GM23248 (cell line): Measurements from ENCODE around the gene PEAR1. TPM values are rescaled to one million over a fixed set of nuclear protein-coding genes. Genes with fewer than 3 reads are reported as not detected.

Source experiments
- DNase-seq: peaks from one replicate; pipeline ENCODE4 v3.0.0-alpha.2; 2015
- H2AFZ ChIP-seq: fragments of 200-600 bp; sonication (generic); 2 replicates; pipeline ENCODE4 v1.6.1; 2016; ENCODE audit warnings: antibody characterized with exemption
- H3F3A ChIP-seq: fragments of 200-600 bp; sonication (generic); 2 replicates; pipeline ENCODE4 v1.6.1; 2016; ENCODE audit warnings: mild to moderate bottlenecking, antibody characterized with exemption, mixed run types; ENCODE audit not compliant: insufficient read depth
- H3K27ac ChIP-seq: fragments of 200-600 bp; sonication (generic); 2 replicates; pipeline ENCODE4 v1.5.1; 2016; ENCODE audit warnings: mild to moderate bottlenecking
- H3K27me3 ChIP-seq: fragments of 200-600 bp; sonication (generic); replicated peaks from 2 replicates; pipeline ENCODE4 v1.6.1; 2016; ENCODE audit warnings: mild to moderate bottlenecking; ENCODE audit not compliant: insufficient read depth
- H3K36me3 ChIP-seq: fragments of 200-600 bp; sonication (generic); 2 replicates; pipeline ENCODE4 v1.6.1; 2016; ENCODE audit warnings: low read depth, mild to moderate bottlenecking
- H3K4me1 ChIP-seq: fragments of 200-600 bp; sonication (generic); 2 replicates; pipeline ENCODE4 v1.6.1; 2016; ENCODE audit warnings: mild to moderate bottlenecking; ENCODE audit not compliant: insufficient read depth
- H3K4me2 ChIP-seq: fragments of 200-600 bp; sonication (generic); one replicate; pipeline ENCODE4 v1.6.1; 2016; ENCODE audit warnings: mild to moderate bottlenecking; ENCODE audit not compliant: unreplicated experiment
- H3K4me3 ChIP-seq: fragments of 200-600 bp; sonication (generic); 2 replicates; pipeline ENCODE4 v1.5.1; 2016; ENCODE audit warnings: mild to moderate bottlenecking
- H3K79me2 ChIP-seq: fragments of 200-600 bp; sonication (generic); 2 replicates; pipeline ENCODE4 v1.6.1; 2016; ENCODE audit warnings: mild to moderate bottlenecking; ENCODE audit not compliant: insufficient read depth
- H3K9ac ChIP-seq: fragments of 200-600 bp; sonication (generic); 2 replicates; pipeline ENCODE4 v1.6.1; 2016; ENCODE audit warnings: mild to moderate bottlenecking
- H3K9me2 ChIP-seq: fragments of 200-600 bp; sonication (generic); 2 replicates; pipeline ENCODE4 v1.6.1; 2016; ENCODE audit warnings: mixed run types, mild to moderate bottlenecking, moderate library complexity; ENCODE audit not compliant: insufficient read depth
- H3K9me3 ChIP-seq: fragments of 200-600 bp; sonication (generic); one replicate; pipeline ENCODE4 v1.6.1; 2017; ENCODE audit warnings: low read depth
- H4K20me1 ChIP-seq: fragments of 200-600 bp; sonication (generic); 2 replicates; pipeline ENCODE4 v1.6.0; 2016; ENCODE audit not compliant: insufficient read depth
- EZH2 ChIP-seq: fragments of 200-600 bp; sonication (generic); IDR thresholded peaks from 2 replicates; pipeline ENCODE4 v1.6.1; 2018; ENCODE audit warnings: antibody characterized with exemption, mild to moderate bottlenecking; ENCODE audit not compliant: insufficient read depth, poor library complexity, severe bottlenecking
- EZH2phosphoT487 ChIP-seq: fragments of 200-600 bp; sonication (generic); IDR thresholded peaks from 2 replicates; pipeline ENCODE4 v1.6.1; 2018; ENCODE audit warnings: antibody characterized with exemption, moderate library complexity, mild to moderate bottlenecking, low read depth; ENCODE audit not compliant: insufficient read depth
- WGBS, 2 experiments: methylation state at CpG; one replicate each; pipeline ENCODE4 v1.1.6; 2015 to 2017; ENCODE audit warnings: low lambda C conversion rate in 2 of 2, low coverage in 1 of 2; ENCODE audit errors: missing lambda C conversion rate in 2 of 2; 5-methylcytosine and 5-hydroxymethylcytosine counted together
- in situ Hi-C: fragments of 300-500 bp; cut with MboI; formaldehyde crosslinking; loops from 2 replicates; pipeline ENCODE4 v1.15.0; 2020
- polyA plus RNA-seq: library from polyadenylated mRNA; unstranded; fragments of >200 nt; fragmentation: Nextera tagmentation; extraction: Ambion mirVana; gene quantifications from 2 replicates; pipeline ENCODE4 v1.2.1, GENCODE V29; 2016
- total RNA-seq: library from RNA; depleted of rRNA; stranded (reverse); fragments of >200 nt; shearing (Covaris generic); gene quantifications from 2 replicates; pipeline ENCODE4 v1.2.3, GENCODE V29; 2014

PEAR1 gene
- total and polyA plus RNA-seq, 2 experiments from 2014 or later, result 1.2 to 2.2 TPM

DNA sequence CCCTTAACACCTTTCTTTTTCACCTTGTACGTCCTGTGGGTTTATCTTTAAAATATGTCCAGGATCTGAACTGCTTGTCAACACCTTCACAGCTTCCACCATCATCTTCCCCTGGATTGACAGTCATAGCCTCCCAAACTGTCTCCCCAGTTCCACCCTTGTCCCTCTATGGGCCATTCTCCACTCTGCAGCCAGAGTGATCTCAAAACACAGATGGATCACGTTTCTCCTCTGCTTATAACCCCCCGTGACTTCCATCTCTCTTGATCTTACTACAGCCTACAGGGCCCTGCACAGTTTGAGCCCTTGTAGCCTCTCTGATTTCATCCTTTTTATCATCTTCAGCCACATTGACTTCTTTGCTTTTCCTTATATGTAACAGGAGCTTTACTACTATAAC lies 38.9 kb upstream of the PEAR1 start:
- Histone ChIP-seq H2AFZ (no peak overlapping the region), H3K79me2 (no peaks in the 10 kb centered on the region), H3K36me3 (no peaks in the 10 kb centered on the region), H3K9me2 (no peaks in the 10 kb centered on the region), H3K4me1 (0 out of 2 replicates have a peak, but pooled peaks cover 3% of the 10 kb centered on the region), H3K4me2 (no peak overlapping the region), H4K20me1 (no peaks in the 10 kb centered on the region), H3K4me3 (no peak overlapping the region), H3K27me3 (peaks cover 5% of the 10 kb centered on the region; the same call in 1 of the 2 replicates), H3K27ac (no peak overlapping the region), H3K9ac (no peak overlapping the region), H3K9me3 (no peaks in the 10 kb centered on the region), H3F3A (no peaks in the 10 kb centered on the region)
- TF ChIP-seq EZH2, result no peak
- no peak for TF ChIP-seq EZH2phosphoT487
- 41 to 43% methylated on average over 3 of the region's 3 CpGs for WGBS, 2 experiments
- in situ Hi-C loops, result no loop called here
- no peak for DNase-seq

DNA sequence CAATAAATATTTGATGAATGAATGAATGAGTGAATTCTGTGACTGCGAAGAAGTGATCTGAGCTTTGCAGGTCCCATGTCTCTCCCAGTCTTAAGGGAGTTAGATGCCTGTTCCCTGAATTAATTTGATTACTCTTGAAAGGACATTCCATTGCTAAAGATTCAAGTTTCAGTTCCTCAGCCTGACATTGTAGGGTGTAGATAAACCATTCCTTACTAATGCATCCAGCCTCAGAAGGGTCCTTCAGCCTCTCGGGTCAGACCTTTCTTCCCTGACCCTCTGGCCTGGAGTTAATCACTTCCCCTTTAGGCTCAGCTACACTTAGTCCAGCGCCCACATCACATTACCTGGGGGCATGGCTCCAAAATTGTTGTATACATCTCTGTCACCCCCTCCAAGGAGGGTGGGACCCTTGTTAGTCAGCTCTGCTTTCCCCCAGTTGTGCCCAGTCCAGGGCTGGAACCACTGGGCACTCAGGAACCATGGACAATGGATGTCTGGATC lies 37.2 kb upstream of the PEAR1 start:
- TF ChIP-seq EZH2, result no peak
- no peak for TF ChIP-seq EZH2phosphoT487
- Histone ChIP-seq H2AFZ (no peak overlapping the region), H3F3A (no peaks in the 10 kb centered on the region), H3K79me2 (no peaks in the 10 kb centered on the region), H3K9me2 (no peaks in the 10 kb centered on the region), H3K4me2 (no peak overlapping the region), H4K20me1 (no peaks in the 10 kb centered on the region), H3K27ac (no peak overlapping the region), H3K36me3 (no peaks in the 10 kb centered on the region), H3K27me3 (peaks cover 10% of the 10 kb centered on the region), H3K4me1 (0 out of 2 replicates have a peak, but pooled peaks cover 3% of the 10 kb centered on the region), H3K9ac (no peak overlapping the region), H3K9me3 (no peaks in the 10 kb centered on the region), H3K4me3 (no peak overlapping the region)
- in situ Hi-C loops, result no loop called here
- DNase-seq, result no peak
- whole genome bisulfite sequencing, 2 experiments, result 72 to 87% methylated on average over 3 of the region's 3 CpGs

- H3K36me3 ChIP-seq, result no peaks in the 10 kb centered on the region
- H3K4me3 ChIP-seq, result no peak overlapping the region
- in situ Hi-C loops, result no loop called here
- WGBS, 2 experiments, result 67 to 79% methylated on average over 3 of the region's 3 CpGs
- H3K9me3 ChIP-seq, result no peaks in the 10 kb centered on the region
- no peaks in the 10 kb centered on the region for H3F3A ChIP-seq
- no peaks in the 10 kb centered on the region for H4K20me1 ChIP-seq
- H3K9ac ChIP-seq, result no peak overlapping the region
- H2AFZ ChIP-seq, result no peak overlapping the region
- H3K4me1 ChIP-seq, result 0 out of 2 replicates have a peak, but pooled peaks cover 3% of the 10 kb centered on the region
- H3K27me3 ChIP-seq, result peaks cover 18% of the 10 kb centered on the region
- DNase-seq, result no peak
- H3K27ac ChIP-seq, result no peak overlapping the region
- TF ChIP-seq EZH2 (no peak), EZH2phosphoT487 (no peak)
- H3K4me2 ChIP-seq, result no peak overlapping the region
- no peaks in the 10 kb centered on the region for H3K79me2 ChIP-seq
- no peaks in the 10 kb centered on the region for H3K9me2 ChIP-seq
These were observed 36.0 kb upstream of the PEAR1 start for GRCh38 chr1:156857532-156857931.

GRCh38 chr1:156858555-156858956 lies 35.0 kb upstream of the PEAR1 start:
- no peak for DNase-seq
- H3F3A ChIP-seq, result no peaks in the 10 kb centered on the region
- H3K4me2 ChIP-seq, result peak overlapping the region; percentile 82
- no peaks in the 10 kb centered on the region for H3K9me2 ChIP-seq
- H3K27ac ChIP-seq, result no peak overlapping the region
- 0 out of 2 replicates have a peak, but pooled peaks cover 3% of the 10 kb centered on the region for H3K4me1 ChIP-seq
- peak overlapping the region; percentile 68 for H3K4me3 ChIP-seq
- H3K36me3 ChIP-seq, result no peaks in the 10 kb centered on the region
- peaks cover 18% of the 10 kb centered on the region for H3K27me3 ChIP-seq
- peak overlapping the region; percentile 25; the same call in 1 of the 2 replicates for H3K9ac ChIP-seq
- in situ Hi-C loops, result no loop called here
- H3K9me3 ChIP-seq, result no peaks in the 10 kb centered on the region
- whole genome bisulfite sequencing, 2 experiments, result 15 to 21% methylated on average over 5 of the region's 5 CpGs
- H2AFZ ChIP-seq, result peak overlapping the region; percentile 65
- no peak for TF ChIP-seq EZH2phosphoT487
- no peaks in the 10 kb centered on the region for H3K79me2 ChIP-seq
- H4K20me1 ChIP-seq, result no peaks in the 10 kb centered on the region
